Ovary (tissue), 9 donors: ENCODE measurements around the gene PARD3B. TPM values are rescaled to one million over a fixed set of nuclear protein-coding genes. Genes with fewer than 3 reads are reported as not detected.
A peak's percentile ranks its signal among the peaks of the same experiment; 100 is the strongest.

Experiments used
- DNase-seq, 5 donors: peaks; one replicate each; pipeline ENCODE4 v3.0.0-alpha.2; 2019 to 2020
- H3K27ac ChIP-seq, 2 donors: fragments of 200-600 bp; one replicate each; pipeline versions ENCODE4 v1.5.1 to v1.8.0; 2019 to 2022
- H3K27me3 ChIP-seq: fragments of 200-600 bp; one replicate; pipeline ENCODE4 v1.8.0; 2022
- H3K36me3 ChIP-seq: fragments of 200-600 bp; sonication (generic); one replicate; pipeline ENCODE4 v1.5.1; 2019
- H3K4me1 ChIP-seq: one replicate; pipeline ENCODE4 v1.8.1; 2013; ENCODE audit warnings: mild to moderate bottlenecking, moderate library complexity; ENCODE audit not compliant: insufficient read depth
- H3K4me3 ChIP-seq: fragments of 200-600 bp; sonication (generic); one replicate; pipeline ENCODE4 v1.5.1; 2017
- H3K9me3 ChIP-seq, 2 donors: fragments of 200-600 bp in 1 of 2; sonication (generic) in 1 of 2; one replicate each; pipeline versions ENCODE4 v1.5.1 to v1.8.1; 2013 to 2019; ENCODE audit warnings: mild to moderate bottlenecking in 1 of 2, moderate library complexity in 1 of 2
- EP300 ChIP-seq: sonication (generic); formaldehyde crosslinking; IDR thresholded peaks from one replicate; pipeline ENCODE4 v1.6.1; 2017; ENCODE audit warnings: antibody characterized with exemption
- POLR2A ChIP-seq: fragments of 450-650 bp; IDR thresholded peaks from one replicate; pipeline ENCODE4 v1.6.1; 2017; ENCODE audit warnings: antibody characterized with exemption, mild to moderate bottlenecking, moderate library complexity
- WGBS, 3 donors: extraction: QIAGEN DNeasy Blood & Tissue Kit in 1 of 3; methylation state at CpG; one replicate each; pipeline versions ENCODE4 v1.1.5 to v1.1.7; 2013 to 2017; 5-methylcytosine and 5-hydroxymethylcytosine counted together
- intact Hi-C, 4 donors: fragments of 100-400 bp; cut with DNase I; formaldehyde crosslinking; loops; one replicate each; pipeline versions ENCODE4 v1.11.0 to v1.15.1; 2022 to 2023
- polyA plus RNA-seq, 2 donors: library from polyadenylated mRNA; stranded (reverse); fragments of 200-250 nt in 1 of 2; fragments of 350-450 nt in 1 of 2; fragmentation: Illumina TruSeq in 1 of 2; extraction: RNeasy Lipid Tissue Mini Kit (QIAGEN cat#74804) in 1 of 2; gene quantifications; one replicate each; pipeline ENCODE4 v1.2.3, GENCODE V29; 2013 to 2014
- total RNA-seq, 7 donors: library from RNA; depleted of rRNA in 2 of 7; stranded (reverse); fragments of >200 nt in 2 of 7; fragmentation: NEBNext Ultra II Directional in 3 of 7; extraction: Animal tissue kit (Norgen Biotek cat#: 25700) in 3 of 7; gene quantifications; one replicate each; pipeline versions ENCODE4 v1.1.0 to v1.2.4, GENCODE V29; 2016 to 2023
- TF ChIP-seq, protein P1 (sequence below), 3 donors: fragments of 450-650 bp in 2 of 3; fragments of 200-600 bp in 1 of 3; IDR thresholded peaks; one replicate each; pipeline versions ENCODE4 v1.5.1 to v1.8.0; 2016 to 2022; ENCODE audit warnings: antibody characterized with exemption in 3 of 3, mild to moderate bottlenecking in 1 of 3
- donor health status: DM: no; HTN: no; CAD: no; lungs with moderate emphysema.
- donor health status: DM: no; HTN: no; CAD: no.
- donor health status: Bipolar disorder and iron deficiency.
- donor health status: DM: yes; HTN: yes; CAD: no.
- donor health status: DM: no; HTN: no; CAD: no.
- donor health status: DM: yes; HTN: yes; CAD: no.

The PARD3B gene
- total and polyA plus RNA-seq, 9 donors, result 8.2 to 46.6 (median 28.7) TPM

DNA sequence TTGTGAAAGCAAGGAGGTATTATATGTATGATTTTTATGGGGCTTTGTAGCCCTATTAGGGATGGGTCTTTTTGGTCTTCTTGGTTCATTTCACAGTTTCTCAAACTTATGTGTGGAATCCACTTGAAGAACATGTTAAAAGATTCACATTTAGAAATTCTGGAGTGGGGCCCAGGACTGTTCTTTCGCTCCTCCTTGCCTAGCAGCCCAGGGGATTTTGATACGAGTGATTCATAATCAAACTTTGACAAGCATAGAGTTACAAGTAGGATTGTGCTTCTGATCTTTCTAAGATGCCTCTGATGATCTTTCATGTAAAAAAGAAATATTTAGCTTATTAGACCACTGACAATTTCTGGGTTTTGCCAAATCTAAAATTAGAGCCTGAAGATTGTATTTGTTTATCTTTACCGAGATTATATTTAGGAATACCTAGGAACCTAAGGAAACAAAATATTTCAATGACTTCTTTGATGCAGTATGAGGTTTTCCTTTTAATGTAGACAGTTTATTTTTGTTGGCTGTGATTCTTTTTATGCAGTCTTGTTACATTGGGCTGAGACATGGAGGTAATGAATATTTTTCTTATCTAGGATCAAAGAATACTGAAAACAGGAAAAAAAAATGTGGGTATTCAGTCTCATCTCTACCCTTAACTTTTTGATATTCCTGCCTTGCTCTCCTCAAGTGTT lies 324.0 kb downstream of the PARD3B start:
- DNase-seq, result no peak
- TF ChIP-seq EP300 (no peak), POLR2A (no peak)
- TF ChIP-seq, protein P1, sequence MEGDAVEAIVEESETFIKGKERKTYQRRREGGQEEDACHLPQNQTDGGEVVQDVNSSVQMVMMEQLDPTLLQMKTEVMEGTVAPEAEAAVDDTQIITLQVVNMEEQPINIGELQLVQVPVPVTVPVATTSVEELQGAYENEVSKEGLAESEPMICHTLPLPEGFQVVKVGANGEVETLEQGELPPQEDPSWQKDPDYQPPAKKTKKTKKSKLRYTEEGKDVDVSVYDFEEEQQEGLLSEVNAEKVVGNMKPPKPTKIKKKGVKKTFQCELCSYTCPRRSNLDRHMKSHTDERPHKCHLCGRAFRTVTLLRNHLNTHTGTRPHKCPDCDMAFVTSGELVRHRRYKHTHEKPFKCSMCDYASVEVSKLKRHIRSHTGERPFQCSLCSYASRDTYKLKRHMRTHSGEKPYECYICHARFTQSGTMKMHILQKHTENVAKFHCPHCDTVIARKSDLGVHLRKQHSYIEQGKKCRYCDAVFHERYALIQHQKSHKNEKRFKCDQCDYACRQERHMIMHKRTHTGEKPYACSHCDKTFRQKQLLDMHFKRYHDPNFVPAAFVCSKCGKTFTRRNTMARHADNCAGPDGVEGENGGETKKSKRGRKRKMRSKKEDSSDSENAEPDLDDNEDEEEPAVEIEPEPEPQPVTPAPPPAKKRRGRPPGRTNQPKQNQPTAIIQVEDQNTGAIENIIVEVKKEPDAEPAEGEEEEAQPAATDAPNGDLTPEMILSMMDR (IDR thresholded peaks at IDR 0.05), result no peak
- peaks cover 3% of the 10 kb centered on the region for H3K4me1 ChIP-seq
- no peaks in the 10 kb centered on the region for H3K27me3 ChIP-seq
- H3K9me3 ChIP-seq, result no peaks in the 10 kb centered on the region
- H3K27ac ChIP-seq, result no peak overlapping the region
- 3 to 9% (median 8%) methylated on average over 3 of the region's 3 CpGs for WGBS, 3 donors
- intact Hi-C loops, result no loop called here
- no peak overlapping the region for H3K4me3 ChIP-seq
- H3K36me3 ChIP-seq, result no peaks in the 10 kb centered on the region

DNA sequence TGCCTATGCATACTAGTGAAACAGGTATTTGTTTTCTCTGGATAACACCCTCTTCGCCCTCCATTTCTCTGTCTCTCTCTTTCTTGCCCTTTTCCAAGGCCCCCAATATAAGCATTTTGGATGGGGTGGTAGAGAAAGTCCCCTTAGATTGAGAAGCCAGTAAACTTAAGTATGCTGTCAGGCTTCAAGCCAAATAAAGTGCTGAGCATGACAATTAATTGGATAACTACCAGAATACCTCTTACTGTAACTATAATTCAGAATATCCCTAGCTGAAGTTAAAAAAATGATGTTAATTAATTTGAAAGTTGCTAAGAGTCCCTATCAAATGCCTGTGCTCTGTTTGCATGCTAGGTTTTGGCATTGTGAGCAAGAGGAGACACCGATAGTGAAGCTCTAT lies 324.8 kb downstream of the PARD3B start:
- intact Hi-C loops, result no loop called here
- TF ChIP-seq, protein P1 (IDR thresholded peaks at IDR 0.05), result no peak
- TF ChIP-seq POLR2A (no peak), EP300 (no peak)
- WGBS, 3 donors, result 76 to 88% (median 83%) methylated on average over 2 of the region's 2 CpGs
- DNase-seq, result no peak
- no peak overlapping the region for H3K4me3 ChIP-seq
- H3K27ac ChIP-seq, result no peak overlapping the region
- no peaks in the 10 kb centered on the region for H3K27me3 ChIP-seq
- H3K4me1 ChIP-seq, result peaks cover 3% of the 10 kb centered on the region
- H3K9me3 ChIP-seq, result no peaks in the 10 kb centered on the region
- H3K36me3 ChIP-seq, result no peaks in the 10 kb centered on the region

DNA sequence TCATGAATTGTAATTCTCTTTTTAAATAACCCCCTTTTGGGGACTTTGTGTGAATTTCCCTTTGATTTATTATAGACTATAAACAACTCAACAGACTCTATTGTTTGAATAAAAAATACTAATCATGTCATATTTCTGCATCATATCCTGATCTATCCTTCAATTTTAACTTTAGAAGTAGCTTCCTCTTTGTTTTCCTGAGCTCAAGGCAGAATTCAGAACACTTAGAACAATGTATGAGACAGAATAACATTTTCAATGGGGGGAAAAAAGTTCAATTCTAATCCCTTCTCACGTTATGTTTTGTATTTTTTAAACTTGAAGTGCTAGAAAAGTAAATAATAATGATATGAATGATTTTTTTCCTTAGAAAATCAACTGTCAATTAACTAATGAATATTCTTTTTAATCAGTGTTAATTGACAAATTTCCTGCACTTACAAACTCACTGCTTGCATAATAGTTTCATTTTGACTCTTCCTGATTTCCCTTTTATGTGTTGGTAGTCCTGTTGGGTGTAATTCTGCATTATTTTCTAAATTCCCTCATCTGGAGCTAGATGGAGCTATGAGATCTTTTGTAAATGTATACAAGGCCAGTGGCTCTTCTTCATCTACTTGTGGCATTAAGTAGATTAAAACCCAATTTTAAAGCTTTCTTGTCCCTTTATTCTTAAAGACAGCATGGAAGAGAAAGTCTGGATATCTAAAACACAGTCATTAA lies 326.1 kb downstream of the PARD3B start:
- no peak for TF ChIP-seq EP300
- TF ChIP-seq, protein P1 (IDR thresholded peaks at IDR 0.05), result peak in 1 of 3 donors; percentile 14
- Histone ChIP-seq H3K9me3 (no peaks in the 10 kb centered on the region), H3K36me3 (no peaks in the 10 kb centered on the region), H3K4me1 (peaks cover 3% of the 10 kb centered on the region), H3K27me3 (no peaks in the 10 kb centered on the region), H3K4me3 (no peak overlapping the region), H3K27ac (no peak overlapping the region)
- DNase-seq, result no peak
- intact Hi-C loops, result no loop called here
- 62 to 79% (median 75%) methylated on average over 1 of the region's 1 CpG for WGBS, 3 donors

DNA sequence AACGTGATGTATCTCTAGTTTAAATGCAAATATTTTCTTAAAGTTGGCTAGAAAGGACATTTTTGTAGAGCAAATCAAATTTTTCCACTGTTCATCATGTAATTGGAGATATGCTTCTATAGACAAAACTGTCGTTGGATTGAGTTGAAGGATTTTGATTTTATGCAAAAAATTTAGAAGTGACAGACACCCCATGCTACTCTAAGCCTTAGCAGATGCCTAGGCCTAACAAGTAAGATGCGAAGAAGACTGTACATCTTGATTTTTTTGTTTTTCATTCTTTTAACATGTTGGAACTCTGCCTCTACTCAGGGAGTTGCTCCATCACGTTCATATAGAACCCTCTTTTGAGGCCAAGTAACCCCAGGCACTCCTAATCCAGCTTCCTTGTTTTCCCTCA lies 331.0 kb downstream of the PARD3B start:
- Histone ChIP-seq H3K4me3 (no peak overlapping the region), H3K27me3 (no peaks in the 10 kb centered on the region), H3K27ac (no peak overlapping the region), H3K9me3 (no peaks in the 10 kb centered on the region), H3K4me1 (no peaks in the 10 kb centered on the region), H3K36me3 (no peaks in the 10 kb centered on the region)
- WGBS, 3 donors, result 75 to 77% (median 76%) methylated on average over 4 of the region's 4 CpGs
- intact Hi-C loops, result no loop called here
- no peak for TF ChIP-seq POLR2A
- no peak for TF ChIP-seq EP300
- TF ChIP-seq, protein P1 (IDR thresholded peaks at IDR 0.05), result no peak
- no peak for DNase-seq
